ENCODE results near the gene MAGEB3. TPM values are rescaled to one million over a fixed set of nuclear protein-coding genes. Genes with fewer than 3 reads are reported as not detected.
"Not testable (repeated sequence)": the region's sequence is repeated elsewhere in the genome, so short reads cannot be mapped to it uniquely, and the experiment has no call there.

MAGEB3 gene
- total RNA-seq, 1 experiment from 2014 or later, result not detected

DNA sequence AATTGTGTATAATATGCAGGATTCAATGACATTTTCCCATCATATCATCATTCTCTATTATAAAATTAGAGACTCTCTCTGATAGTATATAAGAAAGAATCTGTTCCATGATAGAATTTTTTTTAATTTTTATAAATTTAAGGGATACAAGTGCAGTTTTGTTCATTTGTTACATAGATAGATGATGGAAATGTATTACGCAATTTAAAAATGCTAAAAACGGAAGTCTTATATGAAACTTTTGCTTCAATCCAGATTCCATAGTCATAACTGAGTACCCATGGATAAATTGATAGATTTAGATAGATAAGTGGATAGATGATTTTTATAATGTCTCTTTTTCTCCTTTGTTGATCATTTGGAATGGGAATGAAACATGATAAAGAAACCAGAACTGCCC, 40.0 kb upstream of the MAGEB3 start:
- no peak overlapping the region for H3K4me2 ChIP-seq (ENCODE audit: insufficient read depth, insufficient read length, low read length)
- no peak overlapping the region for H3K4ac ChIP-seq (ENCODE audit: low read depth, low read length)
- H4K8ac ChIP-seq (replicated peaks; ENCODE audit: insufficient read length, low read depth, low read length), result no peak overlapping the region
- no peaks in the 10 kb centered on the region; the same call in 1 of the 2 replicates for H3K79me2 ChIP-seq (ENCODE audit: insufficient read depth, low read length)
- no peak overlapping the region for H3K18ac ChIP-seq (ENCODE audit: insufficient read length, low read depth, low read length)
- H2BK5ac ChIP-seq (ENCODE audit: insufficient read length, low read length), result no peak overlapping the region
- no peak overlapping the region for H3T11ph ChIP-seq (ENCODE audit: low read length)
- H3K27ac ChIP-seq (ENCODE audit: insufficient read length, low read depth, low read length), result no peak overlapping the region
- no peak overlapping the region for H2BK20ac ChIP-seq (ENCODE audit: low read depth, low read length, poor library complexity, severe bottlenecking)
- H3K27me3 Mint-ChIP-seq (ENCODE audit: low read depth), result no peaks in the 10 kb centered on the region
- no peaks in the 10 kb centered on the region for H3K23me2 ChIP-seq (ENCODE audit: insufficient read length, low read depth, low read length, poor library complexity, severe bottlenecking)
- H3K23ac ChIP-seq (ENCODE audit: insufficient read length, low read depth, low read length), result no peak overlapping the region
- H3K9me3 Mint-ChIP-seq, result peaks cover 0 to 60% of the 10 kb centered on the region in 2 experiments; a peak in 3 of 5 replicates
- H3K27ac Mint-ChIP-seq, result no peak overlapping the region
- no peaks in the 10 kb centered on the region for H3K9me3 ChIP-seq (ENCODE audit: control insufficient read depth, low read depth, low read length)
- no peak overlapping the region for H4K5ac ChIP-seq (ENCODE audit: insufficient read length, low read depth, low read length)
- no peaks in the 10 kb centered on the region for H3K27me3 ChIP-seq (ENCODE audit: insufficient read depth, low read length)
- H3K56ac ChIP-seq (ENCODE audit: insufficient read length, low read depth, low read length), result no peak overlapping the region
- H3K79me1 ChIP-seq (ENCODE audit: insufficient read depth, low read depth, low read length, poor library complexity, severe bottlenecking), result no peaks in the 10 kb centered on the region
- no peak overlapping the region for H2BK12ac ChIP-seq (ENCODE audit: insufficient read length, low read depth, low read length)
- TF ChIP-seq, protein P1, sequence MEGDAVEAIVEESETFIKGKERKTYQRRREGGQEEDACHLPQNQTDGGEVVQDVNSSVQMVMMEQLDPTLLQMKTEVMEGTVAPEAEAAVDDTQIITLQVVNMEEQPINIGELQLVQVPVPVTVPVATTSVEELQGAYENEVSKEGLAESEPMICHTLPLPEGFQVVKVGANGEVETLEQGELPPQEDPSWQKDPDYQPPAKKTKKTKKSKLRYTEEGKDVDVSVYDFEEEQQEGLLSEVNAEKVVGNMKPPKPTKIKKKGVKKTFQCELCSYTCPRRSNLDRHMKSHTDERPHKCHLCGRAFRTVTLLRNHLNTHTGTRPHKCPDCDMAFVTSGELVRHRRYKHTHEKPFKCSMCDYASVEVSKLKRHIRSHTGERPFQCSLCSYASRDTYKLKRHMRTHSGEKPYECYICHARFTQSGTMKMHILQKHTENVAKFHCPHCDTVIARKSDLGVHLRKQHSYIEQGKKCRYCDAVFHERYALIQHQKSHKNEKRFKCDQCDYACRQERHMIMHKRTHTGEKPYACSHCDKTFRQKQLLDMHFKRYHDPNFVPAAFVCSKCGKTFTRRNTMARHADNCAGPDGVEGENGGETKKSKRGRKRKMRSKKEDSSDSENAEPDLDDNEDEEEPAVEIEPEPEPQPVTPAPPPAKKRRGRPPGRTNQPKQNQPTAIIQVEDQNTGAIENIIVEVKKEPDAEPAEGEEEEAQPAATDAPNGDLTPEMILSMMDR (conservative IDR thresholded peaks at IDR 0.05), result no peak
- no peak overlapping the region for H3K9ac ChIP-seq (ENCODE audit: extremely low read depth, insufficient read length, low read length)
- H2AK5ac ChIP-seq (ENCODE audit: insufficient read length, low read length), result no peak overlapping the region
- H4K20me1 ChIP-seq (ENCODE audit: control insufficient read depth, insufficient read depth, insufficient read length), result no peaks in the 10 kb centered on the region
- no peak for DNase-seq
- no peak overlapping the region for H3K4me3 Mint-ChIP-seq
- peaks cover 7% of the 10 kb centered on the region in 2 experiments; a peak in 3 of 4 replicates for H3K4me1 Mint-ChIP-seq
- H2BK15ac ChIP-seq (ENCODE audit: low read depth, low read length), result no peak overlapping the region
- no CpG with 5 or more reads among the region's 2 CpGs for WGBS (ENCODE audit: extremely low coverage, insufficient read length, low lambda C conversion rate)
- no peak overlapping the region for H2AFZ ChIP-seq (ENCODE audit: low read length)
- no peak overlapping the region for H3K14ac ChIP-seq (ENCODE audit: insufficient read depth, low read length)
- H3K36me3 Mint-ChIP-seq (ENCODE audit: insufficient read depth in 1 of 3, low read depth in 3 of 3), result peaks cover 0 to 2% (median 0%) of the 10 kb centered on the region in 3 experiments; a peak in 1 of 7 replicates
- no peak overlapping the region for H2BK120ac ChIP-seq (ENCODE audit: low read depth, low read length, poor library complexity, severe bottlenecking)
- H4K91ac ChIP-seq (ENCODE audit: insufficient read length, low read depth, low read length), result no peak overlapping the region
- H3K4me1 ChIP-seq (ENCODE audit: insufficient read depth, low read length), result no peaks in the 10 kb centered on the region

DNA sequence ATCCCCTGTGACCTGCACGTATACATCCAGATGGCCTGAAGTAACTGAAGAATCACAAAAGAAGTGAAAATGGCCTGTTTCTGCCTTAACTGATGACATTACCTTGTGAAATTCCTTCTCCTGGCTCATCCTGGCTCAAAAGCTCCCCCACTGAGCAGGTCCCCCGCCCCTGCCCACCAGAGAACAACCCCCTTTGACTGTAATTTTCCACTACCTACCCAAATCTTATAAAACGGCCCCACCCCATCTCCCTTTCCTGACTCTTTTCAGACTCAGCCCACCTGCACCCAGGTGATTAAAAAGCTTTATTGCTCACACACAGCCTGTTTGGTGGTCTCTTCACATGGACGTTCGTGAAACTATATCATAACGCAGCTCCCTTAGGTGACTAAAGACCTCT, 36.5 kb upstream of the MAGEB3 start:
- not testable (repeated sequence) for H3K4me3 Mint-ChIP-seq; H2BK20ac ChIP-seq (ENCODE audit: low read depth, low read length, poor library complexity, severe bottlenecking); H3K79me2 ChIP-seq (ENCODE audit: insufficient read depth, low read length); H3K4ac ChIP-seq (ENCODE audit: low read depth, low read length); H3K27me3 ChIP-seq (ENCODE audit: insufficient read depth, low read length); H2AK5ac ChIP-seq (ENCODE audit: insufficient read length, low read length); H2BK12ac ChIP-seq (ENCODE audit: insufficient read length, low read depth, low read length); H3T11ph ChIP-seq (ENCODE audit: low read length); H3K23me2 ChIP-seq (ENCODE audit: insufficient read length, low read depth, low read length, poor library complexity, severe bottlenecking); H2BK15ac ChIP-seq (ENCODE audit: low read depth, low read length); H3K27ac Mint-ChIP-seq; H3K56ac ChIP-seq (ENCODE audit: insufficient read length, low read depth, low read length); H3K9me3 ChIP-seq (ENCODE audit: control insufficient read depth, low read depth, low read length); H2BK120ac ChIP-seq (ENCODE audit: low read depth, low read length, poor library complexity, severe bottlenecking); H3K27ac ChIP-seq (ENCODE audit: insufficient read length, low read depth, low read length); H4K5ac ChIP-seq (ENCODE audit: insufficient read length, low read depth, low read length); H3K79me1 ChIP-seq (ENCODE audit: insufficient read depth, low read depth, low read length, poor library complexity, severe bottlenecking); H4K8ac ChIP-seq (replicated peaks; ENCODE audit: insufficient read length, low read depth, low read length); H4K91ac ChIP-seq (ENCODE audit: insufficient read length, low read depth, low read length); H3K27me3 Mint-ChIP-seq (ENCODE audit: low read depth); H2AFZ ChIP-seq (ENCODE audit: low read length); H3K4me2 ChIP-seq (ENCODE audit: insufficient read depth, insufficient read length, low read length); H3K23ac ChIP-seq (ENCODE audit: insufficient read length, low read depth, low read length); H3K14ac ChIP-seq (ENCODE audit: insufficient read depth, low read length); H3K9ac ChIP-seq (ENCODE audit: extremely low read depth, insufficient read length, low read length); H3K4me1 ChIP-seq (ENCODE audit: insufficient read depth, low read length); DNase-seq; H4K20me1 ChIP-seq (ENCODE audit: control insufficient read depth, insufficient read depth, insufficient read length); H3K18ac ChIP-seq (ENCODE audit: insufficient read length, low read depth, low read length); H2BK5ac ChIP-seq (ENCODE audit: insufficient read length, low read length); H3K36me3 Mint-ChIP-seq (ENCODE audit: insufficient read depth in 1 of 3, low read depth in 3 of 3)
- WGBS (ENCODE audit: extremely low coverage, insufficient read length, low lambda C conversion rate), result no CpG with 5 or more reads among the region's 6 CpGs
- peaks cover 0 to 58% of the 10 kb centered on the region in 2 experiments; a peak in 4 of 5 replicates for H3K9me3 Mint-ChIP-seq
- peaks cover 25 to 26% of the 10 kb centered on the region in 2 experiments for H3K4me1 Mint-ChIP-seq
